ENCODE measurements around the gene CARD11. TPM values are rescaled to one million over a fixed set of nuclear protein-coding genes. Genes with fewer than 3 reads are reported as not detected.

Gene CARD11
- total RNA-seq, 2 experiments from 2014 or later, result 118 to 122 TPM

- peaks cover 72% of the 10 kb centered on the region for H3K36me3 ChIP-seq (ENCODE audit: insufficient read depth, low read length)
- peaks cover 54% of the 10 kb centered on the region for H3K4me1 Mint-ChIP-seq (ENCODE audit: low read depth)
Observed at GRCh38 chr7:2997014-2997413, 46.7 kb downstream of the CARD11 start.

GRCh38 chr7:2996141-2996540 is 47.5 kb downstream of the CARD11 start:
- intact Hi-C loops (cut with DNase I, micrococcal nuclease), result no loop called here
- peaks cover 65% of the 10 kb centered on the region for H3K36me3 ChIP-seq (ENCODE audit: insufficient read depth, low read length)
- Mint-ChIP-seq H3K4me1 (ENCODE audit: low read depth) (peaks cover 49% of the 10 kb centered on the region), H3K36me3 (ENCODE audit: low read depth) (peaks cover 90% of the 10 kb centered on the region), H3K4me3 (no peak overlapping the region), H3K27me3 (no peaks in the 10 kb centered on the region), H3K9me3 (peaks cover 3% of the 10 kb centered on the region), H3K27ac (peak overlapping the region; percentile 30)
- TF ChIP-seq CTCF (IDR thresholded peaks at IDR 0.05), result no peak
- H3K27ac ChIP-seq (ENCODE audit: low read depth in 1 of 2, low read length in 2 of 2), result no peak overlapping the region
- DNase-seq (no peak), ATAC-seq (ENCODE audit: poor library complexity) (no peak)
- H3K27me3 ChIP-seq (ENCODE audit: control insufficient read depth in 1 of 2, insufficient read depth in 2 of 2, low read length in 2 of 2), result no peaks in the 10 kb centered on the region
- ChIA-PET CTCF (no interaction called here), POLR2A (no interaction called here)
- peaks cover 13 to 23% of the 10 kb centered on the region in 2 experiments for H3K9me3 ChIP-seq (ENCODE audit: control insufficient read depth in 1 of 2, insufficient read depth in 1 of 2, low read length in 2 of 2)
- no peak overlapping the region for H3K4me3 ChIP-seq (ENCODE audit: low read length)
- H3K4me1 ChIP-seq (ENCODE audit: insufficient read depth, low read length), result peaks cover 9% of the 10 kb centered on the region

More at GRCh38 chr7:2997014-2997413, 46.7 kb downstream of the CARD11 start:
- no peak overlapping the region for H3K4me3 ChIP-seq (ENCODE audit: low read length)
- DNase-seq (no peak), ATAC-seq (ENCODE audit: poor library complexity) (no peak)
- ChIA-PET CTCF (no interaction called here), POLR2A (interaction anchor here (0.7 kb wide), 1 partner anchor 10 kb away, joined by 3 read pairs; no protein-coding TSS in a partner anchor)
- Mint-ChIP-seq H3K4me3 (no peak overlapping the region), H3K9me3 (peaks cover 3% of the 10 kb centered on the region), H3K27ac (peak overlapping the region; percentile 30), H3K27me3 (no peaks in the 10 kb centered on the region), H3K36me3 (ENCODE audit: low read depth) (peaks cover 90% of the 10 kb centered on the region)
- intact Hi-C loops (cut with DNase I, micrococcal nuclease), result no loop called here
- no peak for TF ChIP-seq CTCF (IDR thresholded peaks at IDR 0.05)
- H3K27me3 ChIP-seq (ENCODE audit: control insufficient read depth in 1 of 2, insufficient read depth in 2 of 2, low read length in 2 of 2), result no peaks in the 10 kb centered on the region
- peaks cover 9 to 23% of the 10 kb centered on the region in 2 experiments for H3K9me3 ChIP-seq (ENCODE audit: control insufficient read depth in 1 of 2, insufficient read depth in 1 of 2, low read length in 2 of 2)
- H3K4me1 ChIP-seq (ENCODE audit: insufficient read depth, low read length), result peaks cover 9% of the 10 kb centered on the region
- no peak overlapping the region for H3K27ac ChIP-seq (ENCODE audit: low read depth in 1 of 2, low read length in 2 of 2)

- H3K27ac Mint-ChIP-seq, result no peak overlapping the region
- ATAC-seq (ENCODE audit: poor library complexity) (no peak), DNase-seq (no peak)
- no peak for TF ChIP-seq CTCF (IDR thresholded peaks at IDR 0.05)
- Histone ChIP-seq H3K27me3 (ENCODE audit: control insufficient read depth in 1 of 2, insufficient read depth in 2 of 2, low read length in 2 of 2) (no peaks in the 10 kb centered on the region), H3K4me1 (ENCODE audit: insufficient read depth, low read length) (no peaks in the 10 kb centered on the region), H3K27ac (ENCODE audit: low read depth in 1 of 2, low read length in 2 of 2) (no peak overlapping the region), H3K9me3 (ENCODE audit: control insufficient read depth in 1 of 2, insufficient read depth in 1 of 2, low read length in 2 of 2) (peaks cover 13 to 32% of the 10 kb centered on the region in 2 experiments), H3K4me3 (ENCODE audit: low read length) (no peak overlapping the region), H3K36me3 (ENCODE audit: insufficient read depth, low read length) (peaks cover 58% of the 10 kb centered on the region)
- intact Hi-C loops (cut with DNase I, micrococcal nuclease), result no loop called here
- ChIA-PET POLR2A (interaction anchor here (0.7 to 1.1 kb wide), 3 partner anchors 11 to 51 kb away, joined by 3 to 4 read pairs (median 3); no protein-coding TSS in a partner anchor), CTCF (no interaction called here)
- H3K27me3 Mint-ChIP-seq, result no peaks in the 10 kb centered on the region
- H3K36me3 Mint-ChIP-seq (ENCODE audit: low read depth), result peaks cover 83% of the 10 kb centered on the region
- H3K4me1 Mint-ChIP-seq (ENCODE audit: low read depth), result peaks cover 34% of the 10 kb centered on the region
- H3K4me3 Mint-ChIP-seq, result no peak overlapping the region
- peaks cover 3% of the 10 kb centered on the region for H3K9me3 Mint-ChIP-seq
Observed at GRCh38 chr7:2993868-2994267, 49.8 kb downstream of the CARD11 start.

Data from CD4-positive, alpha-beta T cell (primary cell).